Measurements from ENCODE around the gene SLC18A2.
"Not testable (repeated sequence)": the region's sequence is repeated elsewhere in the genome, so short reads cannot be mapped to it uniquely, and the experiment has no call there.

The SLC18A2 gene

DNA sequence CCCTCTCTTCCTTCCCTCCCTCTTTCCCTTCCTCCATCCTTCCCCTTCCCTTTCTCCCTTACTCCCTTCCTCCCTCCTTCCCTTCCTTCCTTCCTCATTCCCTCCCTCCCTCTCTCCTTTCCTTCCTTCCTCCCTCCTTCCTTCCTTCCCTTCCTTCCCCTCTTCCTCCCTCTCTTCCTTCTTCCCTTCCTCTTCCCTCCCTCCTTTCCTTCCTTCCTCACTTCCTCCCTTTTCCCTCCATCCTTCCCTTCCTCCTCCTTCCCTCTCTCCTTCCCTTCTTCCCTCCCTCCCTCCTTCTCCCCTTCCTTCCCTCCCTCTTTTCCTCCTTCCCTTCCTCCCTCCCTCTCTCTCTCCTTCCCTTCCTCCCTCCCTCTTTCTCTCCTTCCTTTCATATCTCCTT, 12.7 kb upstream of the SLC18A2 start:
- no peak overlapping the region for H3K4me3 ChIP-seq (ENCODE audit: low read length)
- DNase-seq (ENCODE audit: low read depth, low spot score), result no peak

DNA sequence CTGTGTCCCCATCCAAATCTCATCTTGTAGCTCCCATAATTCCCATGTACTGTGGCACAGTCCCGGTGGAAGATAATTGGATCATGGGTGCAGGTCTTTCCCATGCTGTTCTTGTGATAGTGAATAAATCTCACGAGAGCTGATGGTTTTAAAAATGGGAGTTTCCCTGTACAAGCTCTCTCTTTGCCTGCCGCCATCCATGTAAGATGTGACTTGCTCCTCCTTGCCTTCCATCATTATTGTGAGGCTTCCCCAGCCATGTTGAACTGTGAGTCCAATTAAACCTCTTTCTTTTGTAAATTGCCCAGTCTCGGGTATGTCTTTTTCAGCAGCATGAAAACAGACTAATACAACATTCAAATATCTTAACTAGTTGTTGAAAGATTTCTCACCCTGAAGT, 10.8 kb upstream of the SLC18A2 start:
- not testable (repeated sequence) for H3K4me3 ChIP-seq (ENCODE audit: low read length); DNase-seq (ENCODE audit: low read depth, low spot score)

DNA sequence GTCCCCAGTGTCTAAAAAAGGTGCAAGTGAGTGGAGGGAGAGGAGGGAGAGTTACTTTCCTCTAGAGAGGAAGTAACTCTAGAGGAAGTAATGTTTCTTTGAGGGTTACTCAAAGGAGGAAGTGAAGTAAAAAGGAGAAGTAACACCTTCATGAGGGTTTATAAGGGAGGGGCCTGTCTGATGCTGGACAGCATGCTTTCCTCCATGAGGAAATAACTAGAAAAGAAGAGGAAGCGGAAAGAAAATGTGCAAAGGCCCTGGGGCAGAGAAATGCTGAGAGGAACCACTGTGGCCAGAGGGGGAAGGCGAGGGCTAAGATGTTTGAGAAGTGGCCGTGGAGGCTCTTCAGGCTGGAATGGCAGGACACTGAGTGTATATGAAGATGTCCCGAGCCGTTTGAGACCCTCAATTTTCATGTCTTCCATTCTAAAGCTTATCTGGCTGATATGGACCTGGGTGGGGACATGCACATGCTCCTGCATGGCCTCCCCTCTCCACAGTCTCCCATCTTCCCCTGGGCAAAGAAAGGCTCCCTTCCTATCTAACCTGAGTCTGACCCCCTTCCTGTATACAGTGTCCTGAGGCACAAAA, 3.4 kb upstream of the SLC18A2 start:
- H3K4me3 ChIP-seq (ENCODE audit: low read length), result no peak overlapping the region
- no peak for DNase-seq (ENCODE audit: low read depth, low spot score)

- H3K4me3 ChIP-seq (ENCODE audit: low read length), result no peak overlapping the region
- DNase-seq (ENCODE audit: low read depth, low spot score), result no peak
Measured at GRCh38 chr10:117239051-117239450, 1.9 kb upstream of the SLC18A2 start.

DNA sequence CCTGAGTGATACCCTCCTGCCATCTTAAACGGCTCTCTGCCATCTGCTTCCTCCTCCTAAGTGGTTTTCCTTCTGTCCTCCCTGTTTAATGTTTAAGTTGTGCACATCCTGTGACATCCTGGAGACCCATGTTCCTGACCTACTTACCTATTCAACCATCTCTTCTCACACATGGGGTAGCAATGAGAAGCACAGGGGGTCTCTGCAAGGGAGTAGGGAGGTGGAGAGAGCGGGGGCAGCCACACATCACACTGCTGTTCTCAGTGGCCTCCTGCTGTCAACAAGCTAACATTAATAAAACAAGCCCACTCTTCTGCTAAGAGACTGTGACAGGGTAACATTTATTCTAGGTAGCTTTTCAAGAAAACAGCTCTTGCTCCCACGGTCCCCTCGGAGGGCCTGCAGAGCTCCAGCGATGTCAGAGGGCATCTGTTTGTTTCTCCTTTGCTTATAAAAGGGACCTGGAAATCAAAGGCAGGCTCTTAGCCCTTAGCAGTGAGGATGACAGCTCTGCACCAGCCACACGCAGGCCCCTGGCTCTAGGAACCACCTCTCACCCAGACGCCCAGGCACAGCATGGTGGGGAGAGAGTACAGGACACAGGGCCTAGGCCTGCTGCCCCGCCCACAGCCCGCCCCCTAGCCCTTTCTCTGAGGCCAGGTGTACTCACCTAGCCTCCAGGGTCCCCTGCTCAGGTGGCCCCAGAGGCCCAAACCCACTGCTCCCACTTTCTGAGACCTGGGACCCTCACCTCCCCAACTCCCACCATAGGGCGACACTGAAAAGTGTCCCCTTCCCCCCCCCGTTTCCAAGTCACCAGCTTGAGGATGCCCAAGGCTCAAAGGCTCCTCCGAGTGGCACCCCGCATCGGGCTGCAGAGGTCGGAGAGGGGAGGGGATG, 943 bp upstream of the SLC18A2 start:
- no peak for DNase-seq (ENCODE audit: low read depth, low spot score)
- no peak overlapping the region for H3K4me3 ChIP-seq (ENCODE audit: low read length)

DNA sequence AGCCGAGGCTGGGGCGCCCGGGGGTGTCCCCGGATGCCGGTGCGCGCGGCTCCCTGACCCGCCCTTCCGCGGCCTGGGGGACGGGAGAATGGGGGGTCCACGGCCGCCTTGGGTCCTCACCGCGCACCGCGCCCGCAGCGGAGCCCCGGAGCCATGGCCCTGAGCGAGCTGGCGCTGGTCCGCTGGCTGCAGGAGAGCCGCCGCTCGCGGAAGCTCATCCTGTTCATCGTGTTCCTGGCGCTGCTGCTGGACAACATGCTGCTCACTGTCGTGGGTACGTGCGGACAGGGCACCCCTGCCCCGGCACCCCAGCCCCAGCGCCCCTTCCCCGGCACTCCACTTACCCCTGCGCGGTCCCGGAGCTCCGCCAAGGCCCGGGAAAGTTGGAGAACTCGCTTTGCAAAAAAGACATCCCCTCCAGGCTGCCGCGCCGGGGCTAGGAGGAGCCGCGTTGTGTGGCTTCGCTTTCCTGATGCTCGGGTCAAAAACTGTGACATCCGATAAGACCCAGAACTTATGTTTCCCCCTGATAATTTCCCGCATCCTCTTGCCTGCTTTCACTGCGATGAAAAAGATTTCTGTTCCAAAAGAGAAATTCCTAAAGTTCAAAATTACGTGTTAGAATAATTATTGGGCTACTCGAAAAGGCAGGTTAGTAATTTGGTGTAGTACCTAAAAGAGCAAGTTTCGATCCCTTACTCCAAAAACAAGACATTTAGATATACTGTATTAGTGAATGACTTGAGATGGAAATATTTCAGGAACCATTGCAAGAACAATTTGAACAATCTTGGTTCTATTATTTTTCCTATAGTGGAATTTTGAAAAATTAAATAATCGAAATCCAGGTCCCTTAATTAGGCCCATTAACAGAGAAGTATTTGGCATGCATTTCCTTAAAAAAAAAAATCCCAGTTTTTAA, 888 bp downstream of the SLC18A2 start:
- H3K4me3 ChIP-seq (ENCODE audit: low read length), result no peak overlapping the region
- DNase-seq (ENCODE audit: low read depth, low spot score), result no peak

DNA sequence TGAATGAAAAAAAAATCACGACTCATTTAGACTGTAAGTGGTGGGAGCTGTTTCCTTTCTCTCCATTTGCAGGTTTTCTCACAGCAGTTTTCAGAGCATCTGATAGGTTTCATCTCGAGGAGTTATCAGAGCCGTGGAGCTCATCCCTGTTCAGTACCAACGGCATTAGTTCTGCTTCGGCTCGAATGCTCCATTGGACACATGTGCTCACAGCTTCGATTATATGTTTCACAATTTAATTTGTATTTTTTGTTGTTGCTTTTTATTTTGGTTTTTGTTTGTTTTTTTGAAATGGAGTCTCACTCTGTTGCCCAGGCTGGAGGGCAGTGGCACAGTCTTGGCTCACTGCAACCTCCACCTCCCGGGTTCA, 1.5 kb downstream of the SLC18A2 start:
- no peak overlapping the region for H3K4me3 ChIP-seq (ENCODE audit: low read length)
- no peak for DNase-seq (ENCODE audit: low read depth, low spot score)

- DNase-seq (ENCODE audit: low read depth, low spot score), result peak; percentile 86
- peak overlapping the region; percentile 27 for H3K4me3 ChIP-seq (ENCODE audit: low read length)
Measured at GRCh38 chr10:117246997-117247671, 6.2 kb downstream of the SLC18A2 start.

GRCh38 chr10:117248750-117249465, 8.0 kb downstream of the SLC18A2 start:
- peak; percentile 41 for DNase-seq (ENCODE audit: low read depth, low spot score)
- H3K4me3 ChIP-seq (ENCODE audit: low read length), result peak overlapping the region; percentile 27

DNA sequence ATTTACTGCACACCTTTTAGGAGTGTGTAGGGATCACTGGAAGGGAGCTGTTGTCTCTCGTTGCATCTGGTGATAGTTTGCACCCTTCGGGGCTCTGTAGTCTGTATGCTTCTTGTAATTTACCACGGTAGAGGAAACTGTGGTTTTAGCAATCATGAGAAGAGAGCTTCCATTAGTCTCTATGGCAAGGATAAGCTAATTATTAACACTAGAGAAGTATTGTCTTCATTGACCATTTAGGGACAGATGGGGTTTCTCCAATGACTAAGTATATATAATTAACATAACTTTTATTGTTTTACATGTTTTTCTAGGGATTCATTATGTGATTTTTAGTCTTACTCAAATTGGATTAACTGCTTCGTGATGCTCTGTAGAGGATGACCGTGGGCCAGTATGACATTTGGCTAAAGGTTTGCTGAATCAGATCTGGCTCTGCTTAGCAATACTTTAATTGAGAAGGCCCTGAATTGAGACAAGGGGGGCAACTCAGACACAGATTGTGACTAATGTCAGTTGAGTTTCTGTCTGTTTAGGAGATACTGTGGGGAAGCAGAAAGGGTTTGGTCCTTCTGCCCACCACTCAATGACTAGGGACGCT, 8.7 kb downstream of the SLC18A2 start:
- H3K4me3 ChIP-seq (ENCODE audit: low read length), result peak overlapping the region; percentile 27
- DNase-seq (ENCODE audit: low read depth, low spot score), result peak; percentile 75

DNA sequence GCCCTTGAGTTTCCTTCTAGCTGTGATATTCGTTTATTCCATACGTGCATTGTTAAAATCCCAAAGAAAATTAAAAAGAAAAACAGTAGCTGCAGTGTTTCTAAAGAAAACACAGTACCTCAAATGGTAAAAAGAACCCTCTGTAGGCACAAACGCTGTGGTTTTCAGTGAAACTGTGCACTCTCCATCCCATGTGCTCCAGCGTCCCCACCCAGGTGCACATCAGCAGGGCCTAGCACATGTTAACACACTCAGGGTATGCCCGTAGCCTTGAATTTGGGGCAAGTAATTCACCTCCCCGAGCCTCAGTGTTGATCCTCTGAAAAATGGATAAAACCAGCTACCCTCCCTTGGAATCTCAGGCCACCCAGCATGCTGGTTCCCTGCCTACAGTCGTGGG, 9.5 kb downstream of the SLC18A2 start:
- peak; percentile 70 for DNase-seq (ENCODE audit: low read depth, low spot score)

DNA sequence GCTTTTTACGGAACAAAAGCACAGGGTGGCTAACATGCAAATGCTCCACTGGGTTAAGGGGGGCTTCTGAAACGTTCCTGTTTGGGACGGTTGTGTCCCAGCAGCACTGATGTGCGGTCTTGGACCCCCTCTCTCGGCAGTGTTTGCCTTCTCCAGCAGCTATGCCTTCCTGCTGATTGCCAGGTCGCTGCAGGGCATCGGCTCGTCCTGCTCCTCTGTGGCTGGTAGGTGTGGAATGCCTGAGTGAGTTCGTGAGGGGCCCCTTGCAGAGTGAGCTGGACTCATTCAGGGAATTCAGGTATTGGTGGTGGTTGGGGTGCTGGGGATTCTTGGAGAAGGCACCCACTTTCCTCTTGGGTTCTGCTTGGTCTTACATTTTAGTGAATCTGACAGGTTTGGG, 13.0 kb downstream of the SLC18A2 start:
- no peak for DNase-seq (ENCODE audit: low read depth, low spot score)
- no peak overlapping the region for H3K4me3 ChIP-seq (ENCODE audit: low read length)

More for the DNA sequence above, 9.5 kb downstream of the SLC18A2 start:
- no peak overlapping the region for H3K4me3 ChIP-seq (ENCODE audit: low read length)

- H3K4me3 ChIP-seq (ENCODE audit: low read length), result no peak overlapping the region
- DNase-seq (ENCODE audit: low read depth, low spot score), result no peak
Measured at GRCh38 chr10:117254338-117254737, 13.4 kb downstream of the SLC18A2 start.

DNA sequence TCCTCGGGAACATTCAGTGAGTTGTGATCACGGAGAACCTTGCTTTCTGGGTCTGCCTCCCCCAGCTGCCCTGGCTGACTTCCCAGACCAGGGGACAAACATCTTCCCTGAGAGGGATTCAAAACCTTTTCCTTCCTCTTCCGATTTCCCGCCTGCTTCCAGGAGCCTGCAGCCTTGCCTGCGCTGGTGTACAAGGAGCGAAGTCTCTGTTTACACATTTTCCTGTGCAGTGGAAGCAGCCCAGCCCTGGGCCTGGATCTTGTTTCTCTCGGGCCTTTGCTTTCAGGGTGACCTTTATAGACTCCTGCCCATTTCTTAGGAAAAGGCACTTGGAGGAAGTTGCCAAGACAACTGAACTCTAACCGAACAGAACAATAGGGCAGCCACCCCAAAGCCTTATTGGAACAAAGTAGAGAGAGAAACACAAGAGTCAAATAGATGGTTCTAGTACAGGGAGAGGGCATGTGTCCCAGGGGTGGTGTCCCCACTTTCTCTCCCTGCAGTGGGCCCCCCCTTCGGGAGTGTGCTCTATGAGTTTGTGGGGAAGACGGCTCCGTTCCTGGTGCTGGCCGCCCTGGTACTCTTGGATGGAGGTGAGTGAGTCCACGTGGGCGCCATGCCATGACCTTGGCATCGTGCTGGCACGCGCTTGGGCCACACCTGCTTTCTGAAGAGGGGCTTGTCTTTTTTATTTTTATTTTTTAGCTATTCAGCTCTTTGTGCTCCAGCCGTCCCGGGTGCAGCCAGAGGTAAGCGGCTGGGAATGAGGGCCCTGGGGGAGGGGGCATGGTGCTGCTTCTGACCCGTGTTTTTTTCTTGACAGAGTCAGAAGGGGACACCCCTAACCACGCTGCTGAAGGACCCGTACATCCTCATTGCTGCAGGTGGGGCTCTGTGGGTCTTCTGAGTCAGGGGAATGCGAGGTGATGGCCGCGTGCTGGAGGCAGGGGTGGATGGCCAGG, 14.1 kb downstream of the SLC18A2 start:
- no peak overlapping the region for H3K4me3 ChIP-seq (ENCODE audit: low read length)
- no peak for DNase-seq (ENCODE audit: low read depth, low spot score)

DNA sequence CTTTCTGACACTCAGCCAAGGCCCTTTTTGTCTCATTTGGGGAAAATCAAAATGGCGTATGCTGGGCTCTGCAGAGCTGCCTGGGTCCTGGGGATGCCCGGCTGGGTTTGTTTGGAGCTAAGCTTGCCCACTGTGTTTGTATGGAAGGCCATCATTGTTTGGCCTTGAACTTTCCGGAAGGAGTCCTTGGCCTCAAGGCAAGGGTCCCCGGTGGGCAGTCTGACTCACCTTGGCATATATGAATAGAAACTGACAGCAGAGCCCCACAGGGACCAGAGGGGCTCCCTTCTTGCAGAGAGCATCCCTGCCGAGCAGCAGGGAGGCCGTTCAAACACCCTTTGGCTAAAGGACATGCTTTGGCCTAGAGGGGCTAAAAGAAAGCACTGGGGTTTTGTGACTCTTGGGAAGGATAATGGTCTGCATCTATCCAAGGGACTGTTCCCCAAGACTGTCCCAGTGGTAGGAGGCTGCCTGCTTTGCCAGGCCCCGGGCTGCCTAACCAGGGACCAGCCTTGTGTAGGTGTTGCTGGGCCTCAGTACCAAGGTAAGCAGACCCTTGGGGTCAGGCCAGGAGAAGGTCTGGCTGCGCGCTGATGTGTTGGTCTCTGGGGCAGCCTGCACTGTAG, 15.0 kb downstream of the SLC18A2 start:
- no peak overlapping the region for H3K4me3 ChIP-seq (ENCODE audit: low read length)
- no peak for DNase-seq (ENCODE audit: low read depth, low spot score)

DNA sequence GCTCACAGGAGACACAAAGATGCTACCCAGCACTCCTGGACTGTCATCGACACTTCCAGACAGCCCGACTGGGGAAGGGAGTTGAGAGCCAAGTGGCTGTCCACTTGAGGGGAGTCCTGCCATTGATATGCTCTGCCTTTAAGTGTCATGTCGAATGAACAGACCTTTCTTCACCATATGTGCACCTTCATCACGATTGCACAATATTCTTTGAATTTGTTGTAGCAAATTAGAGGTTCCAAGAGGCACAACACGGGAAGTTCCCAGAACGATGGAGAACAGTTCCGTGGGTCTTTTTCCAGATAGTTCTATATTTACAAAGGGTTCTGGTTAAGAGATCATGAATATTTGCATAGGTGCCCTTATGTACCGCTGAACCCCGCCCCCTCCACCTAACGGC, 16.0 kb downstream of the SLC18A2 start:
- no peak for DNase-seq (ENCODE audit: low read depth, low spot score)
- no peak overlapping the region for H3K4me3 ChIP-seq (ENCODE audit: low read length)

- no peak for DNase-seq (ENCODE audit: low read depth, low spot score)
- H3K4me3 ChIP-seq (ENCODE audit: low read length), result no peak overlapping the region
Measured at GRCh38 chr10:117257721-117258120, 16.8 kb downstream of the SLC18A2 start.

All from Jurkat, Clone E6-1 (cell line).